Measurements from ENCODE around the gene DDX43.
"Not testable (repeated sequence)": the region's sequence is repeated elsewhere in the genome, so short reads cannot be mapped to it uniquely, and the experiment has no call there.

DDX43 gene

DNA sequence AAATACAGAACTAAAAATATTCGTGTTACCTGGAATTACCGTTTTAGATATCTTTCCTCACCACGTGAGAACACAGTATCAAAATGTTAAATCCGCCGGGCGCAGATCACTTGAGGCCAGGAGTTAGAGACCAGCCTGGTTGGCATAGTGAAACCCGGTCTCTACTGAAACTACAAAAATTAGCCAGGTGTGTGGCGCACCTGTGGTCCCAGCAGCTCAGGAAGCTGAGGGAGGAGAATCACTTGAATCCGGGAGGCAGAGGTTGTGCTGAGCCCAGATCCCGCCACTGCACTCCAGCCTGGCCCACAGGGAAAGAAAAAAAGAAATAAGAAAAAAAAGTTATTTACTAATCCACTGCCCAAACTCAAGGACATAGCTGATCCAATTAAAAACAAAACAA is 4.8 kb upstream of the DDX43 start:
- no peak for DNase-seq

DNA sequence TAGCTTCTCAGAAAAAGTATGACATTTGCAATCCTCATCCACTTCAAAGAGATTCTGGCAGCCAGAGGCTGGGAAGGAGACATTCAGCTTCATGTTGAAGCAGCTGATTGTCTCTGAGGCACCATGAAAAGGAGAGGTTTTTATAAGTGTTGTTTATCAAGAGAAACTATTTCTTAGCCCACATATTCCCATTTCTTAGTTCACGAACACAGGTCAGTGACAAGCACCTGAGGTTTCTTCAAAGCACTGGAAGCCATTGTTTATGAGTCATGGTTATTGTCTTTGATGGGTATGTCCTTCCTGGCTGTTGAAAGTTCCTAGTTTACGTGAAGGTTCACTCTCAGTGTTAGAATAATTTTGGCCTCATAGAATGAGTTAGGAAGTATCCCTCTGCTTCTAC is 3.0 kb upstream of the DDX43 start:
- DNase-seq: no peak

DNA sequence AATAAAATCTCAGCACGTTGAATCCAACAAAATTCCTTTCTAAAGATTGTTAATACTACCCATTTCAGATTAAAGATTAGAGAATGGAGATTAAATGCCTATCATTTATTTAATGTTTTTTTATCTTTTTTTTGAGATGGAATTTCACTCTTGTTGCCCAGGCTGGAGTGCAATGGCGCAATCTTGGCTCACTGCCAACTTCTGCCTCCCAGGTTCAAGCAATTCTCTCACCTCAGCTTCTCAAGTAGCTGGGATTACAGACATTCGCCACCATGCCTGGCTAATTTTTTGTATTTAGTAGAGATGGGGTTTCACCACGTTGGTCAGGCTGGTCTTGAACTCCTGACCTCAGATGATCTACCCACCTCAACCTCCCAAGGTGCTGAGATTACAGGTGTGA is 2.4 kb upstream of the DDX43 start:
- peak in 1 of 3 experiments; percentile 5 for DNase-seq

DNA sequence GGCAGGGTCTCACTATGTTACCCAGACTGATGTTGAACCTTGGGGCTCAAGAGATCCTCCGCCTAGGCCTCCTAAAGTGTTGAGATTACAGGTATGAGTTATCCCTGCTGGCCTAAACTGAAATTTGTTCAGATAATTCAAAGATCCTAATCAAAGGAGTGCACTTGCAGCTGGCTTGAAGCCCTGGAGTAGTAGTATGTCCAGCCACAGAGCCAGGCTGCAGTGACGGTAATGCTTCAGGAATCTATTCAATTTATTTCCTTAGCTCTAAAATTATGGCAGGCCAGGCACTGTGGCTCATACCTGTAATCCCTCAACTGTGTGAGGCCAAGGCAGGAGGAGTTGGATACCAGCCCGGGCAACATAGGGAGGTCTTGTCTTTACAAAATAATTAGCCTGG is 1.4 kb upstream of the DDX43 start:
- DNase-seq: no peak

DNA sequence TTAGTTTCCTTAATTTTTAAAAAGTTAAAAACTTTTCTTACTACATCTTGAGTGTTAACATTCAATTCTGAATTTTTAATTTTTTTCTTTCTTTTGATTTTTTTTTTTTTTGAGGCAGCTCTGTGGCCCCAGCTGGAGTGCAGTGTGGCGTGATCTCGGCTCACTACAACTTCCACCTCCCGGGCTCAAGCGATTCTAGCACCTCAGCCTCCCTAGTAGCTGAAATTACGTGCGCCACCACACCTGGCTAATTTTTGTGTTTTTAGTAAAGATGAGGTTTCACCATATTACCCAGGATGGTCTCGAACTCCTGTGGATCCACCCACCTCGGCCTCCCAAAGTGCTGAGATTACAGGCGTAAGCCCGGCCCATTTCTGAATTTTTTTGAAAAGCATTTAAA is 1.2 kb downstream of the DDX43 start:
- no peak for DNase-seq

DNA sequence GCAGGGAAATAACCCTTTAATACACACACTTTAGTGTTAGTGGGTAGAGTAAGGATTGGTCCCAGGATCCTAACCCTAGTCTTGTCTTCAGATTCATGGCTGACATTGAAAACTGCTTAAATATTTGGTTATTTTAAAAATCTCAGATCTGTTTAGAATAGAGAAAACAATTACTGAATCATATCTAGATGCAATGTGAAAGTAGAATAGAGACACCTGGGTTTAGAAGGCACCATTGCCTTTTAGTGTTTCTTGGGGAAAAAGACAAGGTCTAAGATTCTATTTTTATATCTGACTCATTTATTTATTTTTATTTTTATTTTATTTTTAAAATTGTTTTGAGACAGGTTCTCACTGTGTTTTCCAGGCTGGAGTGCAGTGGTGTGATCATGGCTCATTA is 6.0 kb downstream of the DDX43 start:
- DNase-seq: no peak

DNA sequence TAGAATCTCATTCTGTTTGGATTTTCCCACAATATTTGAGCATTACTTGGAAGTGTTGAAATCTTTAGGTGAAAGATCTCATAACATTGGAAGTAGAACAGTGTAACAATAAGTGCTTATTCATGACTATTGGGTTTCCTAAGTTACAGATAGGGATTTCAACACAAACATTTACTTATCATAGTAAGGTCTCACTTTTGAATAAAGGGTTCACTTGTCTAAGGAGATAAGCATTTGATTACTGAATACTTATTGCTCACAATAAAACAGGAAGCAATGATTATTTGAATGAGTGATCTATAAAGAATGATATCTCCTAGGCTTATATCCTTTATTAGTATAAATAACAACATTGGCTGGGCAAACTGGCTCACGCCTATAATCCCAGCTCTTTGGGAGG is 14.8 kb downstream of the DDX43 start:
- no peak for DNase-seq

DNA sequence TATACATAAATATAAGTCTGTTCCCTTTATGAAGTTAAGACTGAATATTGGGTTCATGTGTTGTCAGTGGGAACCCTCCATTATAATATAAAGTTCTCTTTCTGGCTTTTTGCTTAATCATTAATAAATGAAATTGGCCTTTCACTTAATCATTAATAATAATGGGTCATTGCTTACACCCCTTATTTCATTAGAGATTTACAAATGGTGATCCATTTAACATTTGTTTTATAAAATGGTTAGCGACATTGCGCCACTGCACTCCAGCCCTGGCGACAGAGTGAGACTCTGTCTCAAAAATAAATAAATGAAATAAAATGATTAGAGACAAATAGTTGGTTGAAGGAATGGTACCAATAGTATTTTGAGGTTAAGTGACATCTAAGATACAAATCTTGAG is 18.5 kb downstream of the DDX43 start:
- no peak for DNase-seq

DNA sequence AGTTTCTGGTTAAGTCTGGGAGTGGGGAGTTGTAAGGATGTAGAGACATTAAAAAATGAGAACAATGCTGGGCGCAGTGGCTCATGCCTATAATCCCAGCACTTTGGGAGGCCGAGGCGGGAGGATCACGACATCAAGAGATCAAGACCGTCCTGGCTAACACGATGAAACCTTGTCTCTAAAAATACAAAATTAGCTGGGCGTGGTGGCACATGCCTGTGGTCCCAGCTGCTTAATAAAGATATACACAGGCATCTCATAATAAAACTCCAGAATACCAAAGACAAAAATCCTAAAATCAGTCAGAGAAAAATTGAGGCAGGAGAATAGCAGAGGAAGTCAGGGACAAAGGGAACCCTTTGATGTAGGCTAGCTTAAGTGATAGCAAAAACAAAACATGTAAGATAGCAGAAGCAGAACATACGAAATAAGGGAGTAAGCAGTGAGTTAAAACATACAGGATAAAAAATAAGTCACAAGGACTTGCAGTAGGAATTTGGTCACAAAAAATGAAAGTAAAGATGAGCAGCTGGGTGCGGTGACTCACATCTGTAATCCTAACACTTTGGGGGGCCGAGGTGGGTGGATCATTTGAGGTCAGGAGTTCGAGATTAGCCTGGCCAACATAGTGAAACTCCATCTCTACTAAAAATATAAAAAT is 23.6 kb downstream of the DDX43 start:
- no peak for DNase-seq

DNA sequence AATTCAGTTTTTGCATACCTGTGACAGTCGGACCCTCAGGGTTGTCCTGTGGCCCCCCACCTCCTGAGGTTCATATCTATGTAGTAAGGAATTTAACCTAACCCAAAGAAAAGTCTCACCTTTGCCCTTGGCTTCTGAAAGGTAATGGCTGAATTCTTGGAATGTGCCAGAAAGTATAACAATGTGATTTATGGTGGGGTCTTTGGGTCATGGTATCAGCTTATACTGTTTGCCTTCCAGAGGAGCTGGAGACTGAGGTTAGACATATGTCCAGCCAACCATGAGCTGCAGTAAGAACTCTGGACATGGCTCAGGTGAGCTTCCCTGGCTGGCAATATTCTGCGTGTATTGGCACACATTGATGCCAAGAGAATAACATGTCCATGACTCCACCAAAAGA is 26.9 kb downstream of the DDX43 start:
- no peak for DNase-seq

DNA sequence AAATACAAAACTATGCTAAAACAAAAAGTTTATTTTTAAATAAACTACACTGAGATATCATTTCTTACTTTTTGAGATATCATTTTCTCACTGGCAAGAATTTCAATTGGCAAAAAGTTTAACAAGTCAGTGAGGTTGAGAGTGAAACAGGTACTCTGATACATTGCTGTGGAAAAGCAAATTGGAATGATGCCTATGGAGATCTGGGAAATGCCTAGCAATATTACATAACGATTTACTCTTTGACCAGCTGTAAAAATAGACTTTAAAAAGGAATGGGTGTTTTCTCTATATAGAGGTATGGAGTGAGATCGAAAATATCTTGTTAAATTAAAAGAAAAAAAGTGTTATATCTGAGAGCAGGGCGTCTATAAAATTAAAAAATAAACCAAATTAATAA is 40.6 kb downstream of the DDX43 start:
- no peak for DNase-seq

DNA sequence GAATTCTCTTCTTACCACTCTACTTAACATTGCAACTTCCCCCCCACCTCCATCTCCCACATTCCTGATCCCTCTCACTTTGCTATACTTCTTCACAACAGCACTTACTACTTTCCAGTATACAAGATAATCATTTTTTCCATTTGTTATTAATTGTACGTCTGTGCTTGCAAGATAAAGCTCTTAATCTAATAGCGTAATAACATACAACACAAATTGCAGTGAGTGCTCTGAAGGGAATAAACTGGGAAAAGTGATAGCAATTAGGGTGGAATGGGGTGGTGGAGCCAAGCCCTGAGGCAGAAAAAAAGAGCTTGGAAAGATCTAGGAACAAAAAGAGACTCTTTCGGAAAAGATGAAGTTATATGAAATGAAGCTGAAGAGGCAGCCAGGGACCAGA is 48.9 kb downstream of the DDX43 start:
- DNase-seq: no peak

DNA sequence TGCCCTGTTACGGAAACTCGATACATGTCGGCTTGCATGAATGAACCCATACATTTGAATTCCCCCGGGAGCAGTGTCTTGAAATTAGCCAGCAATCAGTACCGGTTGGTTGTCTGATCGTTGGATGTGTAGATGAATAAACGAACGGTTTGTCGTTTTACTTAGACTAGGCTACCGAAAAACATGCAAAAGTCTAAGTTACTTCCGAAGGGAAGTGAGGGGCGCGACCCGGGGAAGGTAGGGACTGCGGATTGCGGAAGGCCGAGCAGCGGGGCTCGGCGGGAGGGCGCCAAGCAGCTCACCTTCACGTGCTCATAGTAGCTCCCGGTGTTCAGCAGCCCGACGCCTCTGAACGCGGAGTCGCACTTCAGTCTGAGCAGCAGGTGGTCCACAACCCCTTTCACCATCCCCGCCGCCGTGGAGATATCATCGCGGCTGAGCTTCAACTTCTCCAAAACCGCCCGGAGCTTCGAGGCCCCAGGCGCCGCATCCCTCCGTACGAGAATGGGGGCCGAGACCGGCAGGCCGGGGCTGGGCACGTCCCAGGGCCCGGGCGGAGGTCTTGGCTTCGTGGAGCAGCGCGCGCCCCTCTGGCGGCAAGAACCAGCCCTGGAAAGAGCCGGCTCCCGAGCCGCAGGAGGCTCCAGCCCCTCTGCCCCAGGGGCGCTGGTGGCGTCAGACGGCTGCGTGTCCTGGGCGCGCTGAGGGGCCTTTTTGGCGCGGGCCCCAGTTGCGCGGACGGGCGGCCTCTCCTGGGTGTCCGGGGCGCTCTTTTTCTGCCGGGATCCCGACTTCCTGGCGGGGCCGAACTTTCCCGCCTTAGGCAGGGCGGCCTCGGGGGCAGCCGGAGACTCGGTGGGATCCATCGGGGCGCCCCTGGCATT is 56.8 kb downstream of the DDX43 start:
- peak; percentile 38 to 92 (median 91) for DNase-seq

DNA sequence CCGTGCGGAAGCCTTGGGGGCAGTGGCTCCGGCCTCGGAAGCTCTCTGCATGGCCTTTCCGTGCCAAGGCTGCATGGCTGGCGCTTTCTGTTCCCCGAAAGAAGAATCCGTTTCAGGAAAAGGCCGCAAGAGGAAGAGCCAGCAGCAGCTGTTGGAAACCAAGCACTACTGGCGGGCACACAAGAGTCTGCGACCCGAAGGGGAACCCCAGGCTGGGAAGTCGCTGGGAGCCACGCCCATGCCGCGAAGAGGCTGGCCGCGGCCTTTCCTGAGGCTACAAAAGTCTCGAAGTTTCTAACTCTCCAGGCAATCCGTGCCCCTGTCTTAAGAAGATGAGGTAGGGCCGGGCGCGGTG is 57.5 kb downstream of the DDX43 start, which contains the start of gene CGAS:
Gene CGAS, minus strand, starts transcription at position 191 of the 355 bp plus-strand sequence. Its CDS starts 116 bp downstream, at position 75.
- peak in 2 of 3 experiments; percentile 90 to 91 for DNase-seq

DNA sequence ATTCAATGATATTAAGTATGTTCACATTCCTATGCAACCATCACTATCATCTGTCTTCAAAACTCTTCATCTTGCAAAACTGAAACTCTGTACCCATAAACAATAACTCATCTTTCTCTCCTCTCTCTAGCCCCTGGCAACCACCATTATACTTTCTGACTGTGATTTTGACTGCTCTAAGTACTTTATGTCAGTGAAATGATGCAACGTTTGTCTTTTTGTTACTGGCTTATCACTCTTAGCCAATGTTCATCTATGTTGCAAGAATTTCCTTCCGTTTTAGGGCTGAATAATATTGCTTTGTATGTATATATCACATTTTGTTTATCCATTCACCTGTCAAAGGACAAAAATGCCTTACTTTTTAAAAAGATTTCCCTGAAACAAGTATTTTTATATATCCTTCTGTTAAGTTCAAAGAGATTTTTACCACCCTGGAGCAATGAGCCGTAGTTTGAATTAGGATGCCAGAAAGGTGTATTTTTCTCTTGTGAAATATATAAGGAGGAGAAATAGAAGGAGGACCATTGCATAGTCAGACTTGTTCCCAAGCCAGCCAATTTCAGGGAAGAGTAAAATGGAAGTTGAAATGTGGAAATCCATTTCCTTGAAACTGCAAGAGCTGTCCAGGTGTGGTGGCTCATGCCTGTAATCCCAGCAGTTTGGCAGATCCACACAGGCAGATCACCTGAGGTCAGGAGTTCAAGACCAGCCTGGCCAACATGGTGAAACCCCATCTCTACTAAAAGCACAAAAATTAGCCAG is 61.4 kb downstream of the DDX43 start:
- DNase-seq: no peak

DNA sequence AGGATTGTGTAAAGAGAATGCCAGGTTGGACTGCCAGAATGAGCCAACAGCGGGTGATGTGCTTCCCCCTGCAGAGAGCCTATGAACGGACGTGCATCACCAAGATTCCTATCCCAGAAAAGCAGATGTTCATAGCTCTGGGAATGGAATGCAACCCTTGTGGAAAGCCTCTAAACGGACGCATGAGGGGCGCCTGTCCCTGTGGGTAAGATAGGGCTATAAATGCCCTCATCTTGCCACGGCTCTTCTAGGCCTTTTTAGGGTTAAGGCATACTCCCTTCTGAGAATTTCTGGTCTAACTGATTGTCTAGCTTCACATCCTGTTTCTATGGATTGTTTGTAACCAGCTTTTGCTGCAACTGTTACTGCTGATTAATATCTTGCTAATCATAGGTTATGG is 64.8 kb downstream of the DDX43 start:
- DNase-seq: not testable (repeated sequence)

DNA sequence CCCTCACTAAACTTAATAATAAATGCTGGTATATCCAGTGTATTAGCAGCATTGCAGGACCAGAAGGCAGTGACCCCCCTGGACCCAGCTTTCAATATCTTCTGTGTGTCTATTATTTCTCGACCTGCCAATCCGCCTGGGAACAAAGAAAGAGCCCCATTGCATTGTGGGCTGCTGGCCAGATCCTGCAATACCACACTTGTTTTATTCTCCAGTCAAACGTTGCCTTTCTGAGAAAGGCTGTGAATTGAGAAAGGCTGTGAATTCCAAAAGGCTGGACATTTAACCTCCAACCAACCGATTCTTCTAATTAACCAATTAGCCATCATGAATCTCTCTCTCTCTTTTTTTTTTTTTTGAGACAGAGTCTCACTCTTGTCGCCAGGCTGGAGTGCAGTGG is 65.4 kb downstream of the DDX43 start:
- no peak for DNase-seq

DNA sequence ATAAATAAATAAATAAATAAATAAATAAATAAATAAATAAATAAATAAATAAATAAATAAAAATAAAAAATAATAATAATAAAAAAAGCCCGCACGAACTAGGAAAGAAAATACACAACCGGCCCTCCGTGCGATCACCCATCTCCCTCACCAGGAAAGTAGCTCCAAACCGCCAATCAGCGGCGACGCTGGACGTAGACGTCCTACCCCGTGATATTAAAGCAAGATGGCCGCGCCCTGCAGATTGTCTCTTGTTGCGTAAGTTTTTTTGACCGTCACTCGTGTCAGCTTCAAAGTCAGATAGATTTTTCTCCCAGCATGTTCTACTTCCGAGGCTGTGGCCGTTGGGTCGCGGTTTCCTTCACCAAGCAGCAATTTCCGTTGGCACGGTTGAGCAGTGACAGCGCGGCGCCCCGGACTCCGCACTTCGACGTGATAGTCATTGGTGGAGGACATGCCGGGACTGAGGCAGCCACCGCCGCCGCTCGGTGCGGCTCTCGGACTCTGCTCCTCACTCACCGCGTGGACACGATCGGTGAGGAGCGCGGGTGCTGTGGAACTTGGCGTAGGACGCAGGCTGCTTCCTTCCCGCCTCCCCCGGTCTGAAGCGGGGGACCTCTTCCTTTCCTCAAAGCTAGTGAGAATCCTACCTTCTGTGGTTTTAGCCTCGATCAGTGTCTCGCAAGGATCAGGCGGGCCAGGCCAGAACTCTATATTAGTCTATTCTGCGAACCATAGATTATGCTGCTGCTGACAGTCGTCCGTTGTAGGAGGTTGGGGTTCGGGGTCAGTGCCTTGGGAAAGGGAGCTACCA is 67.1 kb downstream of the DDX43 start, which contains the start of gene MTO1:
Gene MTO1, plus strand, starts transcription at position 201 of the 814 bp plus-strand sequence. Its CDS starts 118 bp downstream, at position 319.
- peak; percentile 84 to 92 (median 90) for DNase-seq
